ENCODE measurements around the gene PTH2. TPM values are rescaled to one million over a fixed set of nuclear protein-coding genes. Genes with fewer than 3 reads are reported as not detected.
A peak's percentile ranks its signal among the peaks of the same experiment; 100 is the strongest.

The PTH2 gene
- total RNA-seq, 4 donors from 2014 or later = not detected

DNA sequence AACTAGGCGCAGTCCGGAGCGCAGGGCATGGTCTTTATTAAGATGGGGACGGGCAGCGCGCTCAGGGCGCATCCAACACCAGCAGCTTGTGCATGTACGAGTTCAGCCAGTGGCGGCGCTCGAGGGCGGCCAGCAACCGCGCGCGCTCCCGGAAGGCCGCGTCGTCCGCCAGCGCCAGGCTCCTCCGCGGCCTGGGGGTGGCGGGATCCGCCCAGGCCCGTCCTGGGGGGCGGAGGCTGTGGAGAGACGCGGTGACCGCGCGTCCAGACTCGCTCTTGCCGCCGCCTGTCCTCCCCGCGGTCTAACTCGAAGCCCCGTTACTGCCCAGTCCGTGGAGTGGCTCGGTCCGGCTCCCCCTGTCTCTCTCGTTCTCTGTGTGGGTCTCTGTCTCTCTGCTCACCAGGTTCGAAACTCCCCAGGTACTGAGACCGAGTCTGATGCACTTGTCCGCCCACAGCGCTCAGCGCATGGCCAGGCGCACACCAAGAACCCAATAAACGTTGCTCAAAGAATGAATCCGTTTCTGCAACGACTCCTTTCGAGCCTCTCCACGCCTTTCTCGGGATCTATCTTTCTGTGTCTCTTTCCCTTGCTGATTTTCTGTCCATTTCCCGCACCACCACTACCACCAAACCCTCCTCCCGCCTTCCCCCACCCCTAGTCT is 702 bp downstream of the PTH2 start:
- TF ChIP-seq POLR2A (IDR thresholded peaks at IDR 0.05) = no peak
- peak in 3 of 6 experiments; percentile 7 to 31 (median 7) for TF ChIP-seq CTCF (IDR thresholded peaks at IDR 0.05)
- Histone ChIP-seq H3K9me3 (no peaks in the 10 kb centered on the region), H3K27ac (no peak overlapping the region), H3K27me3 (peaks cover 44% of the 10 kb centered on the region), H3K4me1 (peaks cover 0 to 23% of the 10 kb centered on the region in 2 donors), H3K4me3 (replicated peaks in 1 of 3) (no peak overlapping the region), H3K36me3 (no peaks in the 10 kb centered on the region)
- intact Hi-C loops (cut with DNase I) = no loop called here
- 5 to 8% methylated on average over 20 to 24 of the region's 58 CpGs for WGBS, 2 donors
- no peak for DNase-seq

GRCh38 chr19:49421878-49422202 is 1.4 kb downstream of the PTH2 start:
- no peaks in the 10 kb centered on the region for H3K36me3 ChIP-seq
- WGBS, 2 donors = 24 to 31% methylated on average over 3 of the region's 3 CpGs
- peaks cover 37% of the 10 kb centered on the region for H3K27me3 ChIP-seq
- no peak for DNase-seq
- no peaks in the 10 kb centered on the region for H3K9me3 ChIP-seq
- TF ChIP-seq POLR2A (IDR thresholded peaks at IDR 0.05) = no peak
- H3K4me3 ChIP-seq (replicated peaks in 1 of 3) = no peak overlapping the region
- no peak overlapping the region for H3K27ac ChIP-seq
- intact Hi-C loops (cut with DNase I) = no loop called here
- peaks cover 0 to 23% of the 10 kb centered on the region in 2 donors for H3K4me1 ChIP-seq

GRCh38 chr19:49421039-49421877 is 2.0 kb downstream of the PTH2 start:
- 8 to 11% methylated on average over 39 to 48 of the region's 48 CpGs for WGBS, 2 donors
- Histone ChIP-seq H3K27ac (no peak overlapping the region), H3K36me3 (no peaks in the 10 kb centered on the region), H3K4me3 (replicated peaks in 1 of 3) (no peak overlapping the region), H3K9me3 (no peaks in the 10 kb centered on the region), H3K27me3 (peaks cover 31% of the 10 kb centered on the region), H3K4me1 (peaks cover 0 to 23% of the 10 kb centered on the region in 2 donors)
- DNase-seq = peak; percentile 76 to 78
- TF ChIP-seq POLR2A (IDR thresholded peaks at IDR 0.05) (no peak), CTCF (IDR thresholded peaks at IDR 0.05) (no peak)
- intact Hi-C loops (cut with DNase I) = no loop called here

DNA sequence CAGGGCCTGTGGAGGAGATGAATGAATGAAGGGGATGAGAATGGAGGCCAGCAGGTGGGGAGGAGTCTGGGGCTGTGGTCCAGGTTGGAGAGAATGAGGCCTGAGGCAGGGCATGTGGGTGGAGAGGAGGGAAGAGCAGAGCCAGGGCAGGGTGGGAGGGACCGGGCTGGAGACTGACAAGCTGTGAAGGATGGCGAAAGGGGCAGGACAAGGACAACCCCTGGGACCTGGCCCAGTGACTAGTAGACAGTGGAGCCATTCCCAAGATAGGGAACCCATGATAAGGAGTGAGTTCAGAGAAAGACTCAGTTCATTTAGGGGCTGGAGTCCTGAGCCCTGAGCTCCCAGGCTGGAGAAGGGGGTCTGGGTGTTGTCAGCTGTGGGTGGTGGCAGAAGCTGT is 3.0 kb downstream of the PTH2 start:
- intact Hi-C loops (cut with DNase I) = no loop called here
- H3K4me3 ChIP-seq (replicated peaks in 1 of 3) = no peak overlapping the region
- H3K27ac ChIP-seq = no peak overlapping the region
- WGBS, 2 donors = 71 to 83% methylated on average over 2 of the region's 2 CpGs
- DNase-seq = no peak
- peaks cover 0 to 23% of the 10 kb centered on the region in 2 donors for H3K4me1 ChIP-seq
- peaks cover 21% of the 10 kb centered on the region for H3K27me3 ChIP-seq
- no peak for TF ChIP-seq POLR2A (IDR thresholded peaks at IDR 0.05)
- TF ChIP-seq CTCF (IDR thresholded peaks at IDR 0.05) = no peak
- no peaks in the 10 kb centered on the region for H3K36me3 ChIP-seq
- H3K9me3 ChIP-seq = no peaks in the 10 kb centered on the region

- Histone ChIP-seq H3K9me3 (no peaks in the 10 kb centered on the region), H3K27me3 (peaks cover 16% of the 10 kb centered on the region), H3K4me3 (replicated peaks in 1 of 3) (no peak overlapping the region), H3K36me3 (no peaks in the 10 kb centered on the region), H3K4me1 (peaks cover 0 to 23% of the 10 kb centered on the region in 2 donors), H3K27ac (no peak overlapping the region)
- DNase-seq = no peak
- no peak for TF ChIP-seq CTCF (IDR thresholded peaks at IDR 0.05)
- TF ChIP-seq POLR2A (IDR thresholded peaks at IDR 0.05) = no peak
- WGBS, 2 donors = 82 to 83% methylated on average over 2 of the region's 2 CpGs
- intact Hi-C loops (cut with DNase I) = no loop called here
Observed at GRCh38 chr19:49419173-49419572, 4.1 kb downstream of the PTH2 start.

Measured in thyroid gland (tissue), 4 donors.